Measurements from ENCODE around the gene CYP51A1. TPM values are rescaled to one million over a fixed set of nuclear protein-coding genes. Genes with fewer than 3 reads are reported as not detected.

CYP51A1 gene
- total and polyA plus RNA-seq, 2 of the 13 experiments (the other 11 are each of a cell fraction or from before 2014, with no cell fraction given) = 15.4 to 260 TPM

DNA sequence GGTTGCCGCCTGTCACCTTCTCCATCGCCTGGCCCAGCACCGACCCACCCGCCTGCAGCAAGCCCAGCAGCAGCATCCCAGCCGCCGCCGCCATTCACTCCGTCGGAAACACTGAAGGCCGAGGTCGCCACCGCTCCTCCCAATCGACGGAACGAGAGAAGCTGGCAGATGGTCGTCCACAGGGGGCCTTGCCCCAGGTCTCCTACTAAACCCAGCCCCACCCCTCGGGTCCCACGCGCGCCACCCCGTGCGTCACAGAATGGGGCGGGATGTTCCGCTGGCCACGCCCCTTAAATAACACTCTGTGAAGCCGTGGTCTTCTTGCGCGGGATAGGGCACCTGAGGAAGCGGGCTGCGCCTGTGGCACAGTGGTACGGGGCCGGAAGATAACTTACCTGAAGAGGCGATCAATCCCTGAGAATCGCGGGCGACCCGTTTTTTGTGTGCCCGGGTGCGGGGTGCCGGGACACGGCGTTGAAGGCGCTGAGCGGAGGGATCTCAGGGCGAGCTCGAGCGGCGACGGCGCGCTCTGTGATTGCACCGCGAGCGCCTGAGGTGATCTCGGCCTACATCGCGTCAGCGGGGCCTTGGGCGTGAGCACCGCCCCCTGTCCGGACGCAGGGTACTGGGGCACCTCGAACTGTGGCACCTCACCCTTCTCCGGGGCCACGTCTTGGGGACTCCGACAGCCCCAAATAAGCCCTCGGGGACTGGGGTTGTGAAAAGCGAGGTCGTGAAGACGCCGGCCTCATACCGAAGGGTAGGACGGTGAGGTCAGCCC, at the start of gene CYP51A1 (continued):
- TF ChIP-seq, protein P1, sequence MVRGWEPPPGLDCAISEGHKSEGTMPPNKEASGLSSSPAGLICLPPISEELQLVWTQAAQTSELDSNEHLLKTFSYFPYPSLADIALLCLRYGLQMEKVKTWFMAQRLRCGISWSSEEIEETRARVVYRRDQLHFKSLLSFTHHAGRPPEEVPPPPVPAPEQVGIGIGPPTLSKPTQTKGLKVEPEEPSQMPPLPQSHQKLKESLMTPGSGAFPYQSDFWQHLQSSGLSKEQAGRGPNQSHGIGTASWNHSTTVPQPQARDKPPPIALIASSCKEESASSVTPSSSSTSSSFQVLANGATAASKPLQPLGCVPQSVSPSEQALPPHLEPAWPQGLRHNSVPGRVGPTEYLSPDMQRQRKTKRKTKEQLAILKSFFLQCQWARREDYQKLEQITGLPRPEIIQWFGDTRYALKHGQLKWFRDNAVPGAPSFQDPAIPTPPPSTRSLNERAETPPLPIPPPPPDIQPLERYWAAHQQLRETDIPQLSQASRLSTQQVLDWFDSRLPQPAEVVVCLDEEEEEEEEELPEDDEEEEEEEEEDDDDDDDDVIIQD (CRISPR knock-in tag; IDR thresholded peaks at IDR 0.05; ENCODE audit: low read depth) = peak; percentile 73
- peak; percentile 94 for TF ChIP-seq CREM (IDR thresholded peaks at IDR 0.05)
- peak; percentile 20; the same call in 1 of the 2 replicates for TF ChIP-seq CREM (CRISPR knock-in tag; IDR thresholded peaks at IDR 0.05)
- TF ChIP-seq ZNF605 (CRISPR knock-in tag; IDR thresholded peaks at IDR 0.05) = peak; percentile 90
- no peak; the same call in none of the 2 replicates for TF ChIP-seq MAF1 (CRISPR knock-in tag; IDR thresholded peaks at IDR 0.05; ENCODE audit: borderline replicate concordance)
- TF ChIP-seq NCOR1 (IDR thresholded peaks at IDR 0.05; ENCODE audit: borderline replicate concordance, low read length) = peak; percentile 39; the same call in 1 of the 2 replicates
- no peak for TF ChIP-seq ZC3H4 (CRISPR knock-in tag; IDR thresholded peaks at IDR 0.05; ENCODE audit: borderline replicate concordance)
- TF ChIP-seq, protein P2, sequence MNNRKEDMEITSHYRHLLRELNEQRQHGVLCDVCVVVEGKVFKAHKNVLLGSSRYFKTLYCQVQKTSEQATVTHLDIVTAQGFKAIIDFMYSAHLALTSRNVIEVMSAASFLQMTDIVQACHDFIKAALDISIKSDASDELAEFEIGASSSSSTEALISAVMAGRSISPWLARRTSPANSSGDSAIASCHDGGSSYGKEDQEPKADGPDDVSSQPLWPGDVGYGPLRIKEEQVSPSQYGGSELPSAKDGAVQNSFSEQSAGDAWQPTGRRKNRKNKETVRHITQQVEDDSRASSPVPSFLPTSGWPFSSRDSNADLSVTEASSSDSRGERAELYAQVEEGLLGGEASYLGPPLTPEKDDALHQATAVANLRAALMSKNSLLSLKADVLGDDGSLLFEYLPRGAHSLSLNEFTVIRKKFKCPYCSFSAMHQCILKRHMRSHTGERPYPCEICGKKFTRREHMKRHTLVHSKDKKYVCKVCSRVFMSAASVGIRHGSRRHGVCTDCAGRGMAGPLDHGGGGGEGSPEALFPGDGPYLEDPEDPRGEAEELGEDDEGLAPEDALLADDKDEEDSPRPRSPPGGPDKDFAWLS (CRISPR knock-in tag; IDR thresholded peaks at IDR 0.05; ENCODE audit: borderline replicate concordance) = no peak
- TF ChIP-seq ZNF768 (CRISPR knock-in tag; IDR thresholded peaks at IDR 0.05) = peak; percentile 76; the same call in 1 of the 2 replicates
- TF ChIP-seq IKZF4 (CRISPR knock-in tag; IDR thresholded peaks at IDR 0.05; ENCODE audit: borderline replicate concordance, low read depth, not compliant biosample characterization) = peak; percentile 29
- TF ChIP-seq, protein P3, sequence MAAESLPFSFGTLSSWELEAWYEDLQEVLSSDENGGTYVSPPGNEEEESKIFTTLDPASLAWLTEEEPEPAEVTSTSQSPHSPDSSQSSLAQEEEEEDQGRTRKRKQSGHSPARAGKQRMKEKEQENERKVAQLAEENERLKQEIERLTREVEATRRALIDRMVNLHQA (CRISPR knock-in tag; IDR thresholded peaks at IDR 0.05) = no peak
- TF ChIP-seq, protein P4, sequence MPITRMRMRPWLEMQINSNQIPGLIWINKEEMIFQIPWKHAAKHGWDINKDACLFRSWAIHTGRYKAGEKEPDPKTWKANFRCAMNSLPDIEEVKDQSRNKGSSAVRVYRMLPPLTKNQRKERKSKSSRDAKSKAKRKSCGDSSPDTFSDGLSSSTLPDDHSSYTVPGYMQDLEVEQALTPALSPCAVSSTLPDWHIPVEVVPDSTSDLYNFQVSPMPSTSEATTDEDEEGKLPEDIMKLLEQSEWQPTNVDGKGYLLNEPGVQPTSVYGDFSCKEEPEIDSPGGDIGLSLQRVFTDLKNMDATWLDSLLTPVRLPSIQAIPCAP (CRISPR knock-in tag; IDR thresholded peaks at IDR 0.05; ENCODE audit: low read depth) = no peak
- TF ChIP-seq KMT2B (CRISPR knock-in tag; IDR thresholded peaks at IDR 0.05) = peak; percentile 96
- TF ChIP-seq SMAD3 (CRISPR knock-in tag; IDR thresholded peaks at IDR 0.05) = peak; percentile 73; the same call in 1 of the 2 replicates
- TF ChIP-seq, protein P5, sequence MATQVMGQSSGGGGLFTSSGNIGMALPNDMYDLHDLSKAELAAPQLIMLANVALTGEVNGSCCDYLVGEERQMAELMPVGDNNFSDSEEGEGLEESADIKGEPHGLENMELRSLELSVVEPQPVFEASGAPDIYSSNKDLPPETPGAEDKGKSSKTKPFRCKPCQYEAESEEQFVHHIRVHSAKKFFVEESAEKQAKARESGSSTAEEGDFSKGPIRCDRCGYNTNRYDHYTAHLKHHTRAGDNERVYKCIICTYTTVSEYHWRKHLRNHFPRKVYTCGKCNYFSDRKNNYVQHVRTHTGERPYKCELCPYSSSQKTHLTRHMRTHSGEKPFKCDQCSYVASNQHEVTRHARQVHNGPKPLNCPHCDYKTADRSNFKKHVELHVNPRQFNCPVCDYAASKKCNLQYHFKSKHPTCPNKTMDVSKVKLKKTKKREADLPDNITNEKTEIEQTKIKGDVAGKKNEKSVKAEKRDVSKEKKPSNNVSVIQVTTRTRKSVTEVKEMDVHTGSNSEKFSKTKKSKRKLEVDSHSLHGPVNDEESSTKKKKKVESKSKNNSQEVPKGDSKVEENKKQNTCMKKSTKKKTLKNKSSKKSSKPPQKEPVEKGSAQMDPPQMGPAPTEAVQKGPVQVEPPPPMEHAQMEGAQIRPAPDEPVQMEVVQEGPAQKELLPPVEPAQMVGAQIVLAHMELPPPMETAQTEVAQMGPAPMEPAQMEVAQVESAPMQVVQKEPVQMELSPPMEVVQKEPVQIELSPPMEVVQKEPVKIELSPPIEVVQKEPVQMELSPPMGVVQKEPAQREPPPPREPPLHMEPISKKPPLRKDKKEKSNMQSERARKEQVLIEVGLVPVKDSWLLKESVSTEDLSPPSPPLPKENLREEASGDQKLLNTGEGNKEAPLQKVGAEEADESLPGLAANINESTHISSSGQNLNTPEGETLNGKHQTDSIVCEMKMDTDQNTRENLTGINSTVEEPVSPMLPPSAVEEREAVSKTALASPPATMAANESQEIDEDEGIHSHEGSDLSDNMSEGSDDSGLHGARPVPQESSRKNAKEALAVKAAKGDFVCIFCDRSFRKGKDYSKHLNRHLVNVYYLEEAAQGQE (IDR thresholded peaks at IDR 0.05; ENCODE audit: borderline replicate concordance in 1 of 2, low read depth in 1 of 2, low read length in 2 of 2) = peak; percentile 33 to 83
- TF ChIP-seq, protein P6, sequence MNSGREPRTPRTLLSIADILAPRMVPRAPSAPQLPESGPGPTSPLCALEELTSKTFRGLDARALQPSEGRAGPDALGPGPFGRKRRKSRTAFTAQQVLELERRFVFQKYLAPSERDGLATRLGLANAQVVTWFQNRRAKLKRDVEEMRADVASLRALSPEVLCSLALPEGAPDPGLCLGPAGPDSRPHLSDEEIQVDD (CRISPR knock-in tag; IDR thresholded peaks at IDR 0.05; ENCODE audit: borderline replicate concordance) = no peak
- TF ChIP-seq, protein P7, sequence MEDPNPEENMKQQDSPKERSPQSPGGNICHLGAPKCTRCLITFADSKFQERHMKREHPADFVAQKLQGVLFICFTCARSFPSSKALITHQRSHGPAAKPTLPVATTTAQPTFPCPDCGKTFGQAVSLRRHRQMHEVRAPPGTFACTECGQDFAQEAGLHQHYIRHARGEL (CRISPR knock-in tag; IDR thresholded peaks at IDR 0.05) = no peak; the same call in 1 of the 2 replicates
- TF ChIP-seq MZF1 (CRISPR knock-in tag; IDR thresholded peaks at IDR 0.05; ENCODE audit: borderline replicate concordance) = no peak
- TF ChIP-seq PAF1 (CRISPR knock-in tag; IDR thresholded peaks at IDR 0.05) = no peak
- no peak for TF ChIP-seq ZFP62 (CRISPR knock-in tag; IDR thresholded peaks at IDR 0.05)

Data from HepG2 (cell line).